GM06990 (cell line): ENCODE results near the gene CRISPLD2.

Experiments used
- DNase-seq: peaks from one replicate; pipeline ENCODE4 v3.0.0-alpha.2; 2011; ENCODE audit not compliant: insufficient read length; ENCODE audit errors: extremely low read depth
- H3K27me3 ChIP-seq: replicated peaks from 2 replicates; pipeline ENCODE4 v1.6.0; 2011; ENCODE audit warnings: low read length; ENCODE audit not compliant: control insufficient read depth, insufficient read depth
- H3K36me3 ChIP-seq: 2 replicates; pipeline ENCODE4 v1.5.1; 2011; ENCODE audit warnings: low read length; ENCODE audit not compliant: control insufficient read depth, insufficient read depth
- H3K4me3 ChIP-seq: replicated peaks from 2 replicates; pipeline ENCODE4 v1.5.1; 2011; ENCODE audit warnings: low read depth, mild to moderate bottlenecking, control low read depth, low read length
- TF ChIP-seq, protein P1 (sequence below): IDR thresholded peaks from 2 replicates; pipeline ENCODE4 v1.5.1; 2011; ENCODE audit warnings: low read length, control low read depth, mild to moderate bottlenecking, inconsistent platforms; ENCODE audit not compliant: insufficient read depth, poor library complexity, severe bottlenecking

CRISPLD2 gene

DNA sequence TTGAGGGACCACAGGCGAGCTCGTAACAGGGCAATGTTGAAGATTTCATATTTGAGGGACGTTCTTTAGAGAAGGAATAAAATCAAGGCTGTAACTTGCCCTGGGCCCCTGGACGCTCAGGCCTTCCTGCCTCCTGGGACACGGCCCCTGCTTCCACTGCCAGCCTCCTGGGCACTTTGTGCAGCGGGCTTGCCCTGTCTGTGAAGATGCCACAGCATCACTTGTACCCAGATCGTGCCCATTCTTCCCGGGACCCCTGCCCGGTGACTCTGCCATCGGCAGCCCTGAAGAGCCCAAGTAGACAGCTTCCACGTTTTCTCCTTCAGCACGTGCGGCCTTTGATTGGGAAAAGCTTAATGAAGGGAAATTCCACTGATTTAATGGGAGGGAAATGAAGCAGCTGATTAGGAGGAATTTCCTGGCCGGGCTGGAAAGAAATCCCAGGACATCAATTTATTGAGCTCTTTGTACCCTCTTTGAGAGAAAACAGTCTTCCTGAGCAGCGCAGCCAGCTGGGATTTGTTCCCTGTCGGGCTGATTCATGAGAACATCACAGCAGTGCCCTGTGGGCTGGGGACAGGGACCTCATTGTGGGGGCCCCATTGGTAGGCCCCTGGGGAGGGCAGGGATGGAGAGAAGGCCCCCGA, 71.5 kb downstream of the CRISPLD2 start:
- no peak overlapping the region for H3K4me3 ChIP-seq
- H3K27me3 ChIP-seq, result no peaks in the 10 kb centered on the region
- no peak for DNase-seq
- no peaks in the 10 kb centered on the region for H3K36me3 ChIP-seq
- TF ChIP-seq, protein P1, sequence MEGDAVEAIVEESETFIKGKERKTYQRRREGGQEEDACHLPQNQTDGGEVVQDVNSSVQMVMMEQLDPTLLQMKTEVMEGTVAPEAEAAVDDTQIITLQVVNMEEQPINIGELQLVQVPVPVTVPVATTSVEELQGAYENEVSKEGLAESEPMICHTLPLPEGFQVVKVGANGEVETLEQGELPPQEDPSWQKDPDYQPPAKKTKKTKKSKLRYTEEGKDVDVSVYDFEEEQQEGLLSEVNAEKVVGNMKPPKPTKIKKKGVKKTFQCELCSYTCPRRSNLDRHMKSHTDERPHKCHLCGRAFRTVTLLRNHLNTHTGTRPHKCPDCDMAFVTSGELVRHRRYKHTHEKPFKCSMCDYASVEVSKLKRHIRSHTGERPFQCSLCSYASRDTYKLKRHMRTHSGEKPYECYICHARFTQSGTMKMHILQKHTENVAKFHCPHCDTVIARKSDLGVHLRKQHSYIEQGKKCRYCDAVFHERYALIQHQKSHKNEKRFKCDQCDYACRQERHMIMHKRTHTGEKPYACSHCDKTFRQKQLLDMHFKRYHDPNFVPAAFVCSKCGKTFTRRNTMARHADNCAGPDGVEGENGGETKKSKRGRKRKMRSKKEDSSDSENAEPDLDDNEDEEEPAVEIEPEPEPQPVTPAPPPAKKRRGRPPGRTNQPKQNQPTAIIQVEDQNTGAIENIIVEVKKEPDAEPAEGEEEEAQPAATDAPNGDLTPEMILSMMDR, result no peak

DNA sequence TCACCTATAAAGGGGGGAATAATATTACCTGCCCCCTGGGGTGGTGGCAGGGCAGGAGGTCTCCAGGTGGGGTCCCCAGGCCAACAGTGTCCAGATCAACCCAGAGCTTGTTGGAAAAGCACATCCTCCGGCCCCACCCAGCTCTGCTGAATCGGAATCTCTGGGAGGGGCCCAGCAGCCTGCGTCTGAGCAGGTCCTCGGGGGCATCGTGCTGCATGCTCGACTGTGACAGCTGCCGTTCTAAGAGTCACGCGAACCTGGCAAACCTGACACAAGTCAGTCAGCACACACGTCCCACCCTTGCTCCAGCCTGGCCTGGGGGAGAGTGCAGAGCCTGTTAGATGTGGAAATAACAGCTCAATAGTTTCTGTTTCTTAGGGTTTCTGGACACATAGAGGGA, 72.3 kb downstream of the CRISPLD2 start:
- H3K36me3 ChIP-seq, result no peaks in the 10 kb centered on the region
- no peak overlapping the region for H3K4me3 ChIP-seq
- no peak for DNase-seq
- TF ChIP-seq, protein P1, result no peak
- no peaks in the 10 kb centered on the region for H3K27me3 ChIP-seq

DNA sequence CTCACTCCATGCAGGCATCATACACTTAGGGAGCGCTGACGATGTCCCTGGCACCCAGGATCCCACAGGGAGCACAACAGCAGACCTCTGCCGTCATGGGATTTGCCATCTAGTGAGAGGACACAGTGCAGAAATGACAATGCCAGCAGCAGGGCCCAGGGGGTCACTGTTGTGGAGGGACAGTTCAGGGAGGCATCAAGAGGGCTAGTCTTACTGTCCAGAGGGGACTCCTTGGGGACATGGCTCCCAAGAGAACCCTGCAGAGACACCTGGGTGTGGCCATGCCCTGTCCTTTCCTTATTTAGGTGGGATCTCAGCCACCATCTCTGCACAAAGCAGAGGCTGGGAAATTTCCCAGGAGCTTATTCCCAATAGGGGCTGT, 73.7 kb downstream of the CRISPLD2 start:
- DNase-seq, result no peak
- TF ChIP-seq, protein P1, result no peak
- Histone ChIP-seq H3K27me3 (no peaks in the 10 kb centered on the region; the same call in none of the 2 replicates), H3K4me3 (no peak overlapping the region), H3K36me3 (no peaks in the 10 kb centered on the region)

GRCh38 chr16:84893849-84894599, 74.2 kb downstream of the CRISPLD2 start:
- H3K27me3 ChIP-seq, result no peaks in the 10 kb centered on the region; the same call in none of the 2 replicates
- TF ChIP-seq, protein P1, result no peak
- no peak for DNase-seq
- no peaks in the 10 kb centered on the region for H3K36me3 ChIP-seq
- no peak overlapping the region for H3K4me3 ChIP-seq

GRCh38 chr16:84895016-84895415, 75.2 kb downstream of the CRISPLD2 start:
- Histone ChIP-seq H3K36me3 (no peaks in the 10 kb centered on the region), H3K4me3 (no peak overlapping the region), H3K27me3 (no peaks in the 10 kb centered on the region; the same call in none of the 2 replicates)
- TF ChIP-seq, protein P1, result no peak
- DNase-seq, result no peak

- no peaks in the 10 kb centered on the region; the same call in none of the 2 replicates for H3K27me3 ChIP-seq
- TF ChIP-seq, protein P1, result no peak
- no peak overlapping the region for H3K4me3 ChIP-seq
- no peaks in the 10 kb centered on the region for H3K36me3 ChIP-seq
- DNase-seq, result no peak
Observed at GRCh38 chr16:84896847-84897246, 77.1 kb downstream of the CRISPLD2 start.
